CD4-positive, alpha-beta T cell (primary cell): Measurements from ENCODE around the gene COP1. TPM values are rescaled to one million over a fixed set of nuclear protein-coding genes. Genes with fewer than 3 reads are reported as not detected.

ENCODE experiments used
- ATAC-seq: fragments of 200-7000 bp; cut with Tn5 transposase; one replicate; pipeline ENCODE4 v1.10.0; 2022; ENCODE audit warnings: mild to moderate bottlenecking; ENCODE audit not compliant: poor library complexity
- CTCF ChIA-PET: fragments of 350-600 bp; sonication (Branson Sonifier 250); formaldehyde crosslinking; loops from one replicate; lab custom pipeline; 2021; ENCODE audit warnings: antibody characterized with exemption, inconsistent platforms; lab: Charles Lee
- POLR2A ChIA-PET: fragments of 350-600 bp; sonication (Branson Sonifier 250); formaldehyde crosslinking; loops from one replicate; lab custom pipeline; 2021; ENCODE audit warnings: antibody characterized with exemption, inconsistent platforms; lab: Charles Lee
- DNase-seq, 14 experiments: peaks; one replicate each; pipeline ENCODE4 v3.0.0-alpha.2; 2013 to 2020; ENCODE audit warnings: mixed read lengths in 2 of 14
- H3K27ac ChIP-seq, 2 donors: one replicate each; pipeline versions ENCODE4 v1.5.1 to v1.7.0; 2013; ENCODE audit warnings: low read length in 2 of 2, low read depth in 1 of 2, mild to moderate bottlenecking in 1 of 2
- H3K27me3 ChIP-seq, 2 experiments: 1 replicate in 1 of 2; 2 replicates in 1 of 2; pipeline versions ENCODE4 v1.6.1 to v1.7.0; 2013; ENCODE audit warnings: low read length in 2 of 2, control low read depth in 1 of 2, mild to moderate bottlenecking in 1 of 2, moderate library complexity in 1 of 2; ENCODE audit not compliant: insufficient read depth in 2 of 2, control insufficient read depth in 1 of 2
- H3K36me3 ChIP-seq: one replicate; pipeline ENCODE4 v1.6.1; 2013; ENCODE audit warnings: low read length, control low read depth; ENCODE audit not compliant: insufficient read depth
- H3K4me1 ChIP-seq: one replicate; pipeline ENCODE4 v1.6.1; 2013; ENCODE audit warnings: low read length, control low read depth; ENCODE audit not compliant: insufficient read depth
- H3K4me3 ChIP-seq: one replicate; pipeline ENCODE4 v1.5.1; 2013; ENCODE audit warnings: mild to moderate bottlenecking, low read length, moderate library complexity
- H3K9me3 ChIP-seq, 2 experiments: 1 replicate in 1 of 2; 2 replicates in 1 of 2; pipeline versions ENCODE4 v1.6.1 to v1.7.0; 2013; ENCODE audit warnings: low read length in 2 of 2, mild to moderate bottlenecking in 2 of 2, control low read depth in 1 of 2, moderate library complexity in 1 of 2; ENCODE audit not compliant: control insufficient read depth in 1 of 2, insufficient read depth in 1 of 2
- H3K27ac Mint-ChIP-seq: one replicate; pipeline ENCODE4 v1.8.0; 2020; ENCODE audit warnings: mixed read lengths
- H3K27me3 Mint-ChIP-seq: one replicate; pipeline ENCODE4 v1.8.0; 2021; ENCODE audit warnings: mixed read lengths
- H3K36me3 Mint-ChIP-seq: one replicate; pipeline ENCODE4 v1.8.0; 2021; ENCODE audit warnings: low read depth, mixed read lengths
- H3K4me1 Mint-ChIP-seq: one replicate; pipeline ENCODE4 v1.8.0; 2021; ENCODE audit warnings: low read depth, mixed read lengths
- H3K4me3 Mint-ChIP-seq: one replicate; pipeline ENCODE4 v1.8.0; 2020; ENCODE audit warnings: mild to moderate bottlenecking, mixed read lengths
- H3K9me3 Mint-ChIP-seq: one replicate; pipeline ENCODE4 v1.8.0; 2020; ENCODE audit warnings: mixed read lengths
- intact Hi-C, 2 experiments: fragments of 100-400 bp; cut with DNase I in 1 of 2; cut with micrococcal nuclease in 1 of 2; formaldehyde crosslinking; loops; one replicate each; pipeline versions ENCODE4 v1.15.1 to v1.9.0; 2023 to 2025; cut with DNase I, micrococcal nuclease
- polyA plus RNA-seq, 2 donors: library from polyadenylated mRNA; unstranded; fragments of 120-200 nt; gene quantifications; one replicate each; pipeline ENCODE4 v1.2.1, GENCODE V29; 2013
- total RNA-seq, 174 experiments: library from RNA in 2 of 174; stranded (reverse) in 2 of 174; gene quantifications; one replicate each; pipeline ENCODE4 v1.2.3 and lab custom pipeline; 2021 to 2026
- TF ChIP-seq, protein P1 (sequence below): fragments of 200-600 bp; IDR thresholded peaks from one replicate; pipeline ENCODE4 v1.8.0; 2022; ENCODE audit warnings: antibody characterized with exemption, mild to moderate bottlenecking

The COP1 gene
- 10 to 100 TPM; 38.6 to 42.2 TPM for total RNA-seq
- polyA plus RNA-seq (2013, experiment 1 of 2), result 30.0 TPM
- 35.2 TPM for polyA plus RNA-seq (2013, experiment 2 of 2)
- total RNA-seq (lab: John Stamatoyannopoulos, UW), result 47.4 to 93.6 (median 73.1) reads per million in 172 experiments

DNA sequence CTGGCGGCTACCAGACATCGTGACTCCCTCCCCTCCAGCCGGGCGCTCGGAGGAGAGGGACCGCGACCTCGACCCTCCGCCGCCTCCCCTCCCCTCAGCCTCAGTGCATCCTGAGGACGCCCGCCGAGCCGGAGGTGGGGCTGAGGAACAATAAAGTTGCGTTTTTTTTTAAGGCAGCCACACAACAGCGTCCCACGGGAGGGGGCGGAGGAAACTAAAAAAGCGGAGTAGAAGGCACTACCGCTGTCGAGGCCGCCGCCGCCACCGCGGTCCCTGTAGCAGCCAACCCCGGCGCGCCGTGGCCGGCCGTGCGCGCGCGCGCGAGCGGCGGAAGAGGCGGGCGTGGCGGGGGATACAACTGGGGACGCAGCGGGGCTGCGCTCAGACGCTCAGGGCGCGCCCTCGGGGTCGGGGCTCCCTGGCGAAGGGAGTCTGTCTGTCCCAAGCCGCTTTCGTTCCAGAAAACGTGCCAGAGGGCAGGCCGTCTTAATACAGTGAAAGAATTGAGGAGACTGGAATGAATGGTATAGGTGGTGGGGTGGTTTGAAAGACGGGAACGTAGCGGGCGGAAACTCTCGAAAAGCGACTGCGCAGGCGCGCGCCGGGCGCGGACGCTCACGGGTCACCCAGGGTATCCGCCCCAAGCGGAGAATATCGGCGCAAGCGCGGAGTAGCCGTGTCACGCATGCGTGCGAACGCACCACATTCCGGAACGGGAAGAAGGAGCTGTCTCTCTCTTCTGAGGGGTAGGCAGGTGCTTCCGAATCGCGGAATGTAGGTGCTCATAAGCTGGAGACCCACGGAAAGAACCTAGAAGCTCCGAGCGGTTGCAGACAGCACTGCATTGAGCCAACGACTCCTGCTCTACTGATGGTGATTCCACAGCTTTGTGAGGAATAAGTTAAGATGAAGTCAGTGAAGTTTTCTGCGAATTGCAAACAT is at the start of gene COP1:
TSS of gene COP1 (minus strand) at position 326 of the 942 bp plus-strand sequence. CDS start at position 18, 308 bp downstream.
- peak within 1 kb of the TSS; percentile 99 for H3K27ac Mint-ChIP-seq
- no peaks in the 10 kb centered on the region for H3K9me3 Mint-ChIP-seq
- Histone ChIP-seq H3K36me3 (no peaks in the 10 kb centered on the region), H3K4me1 (peaks cover 19% of the 10 kb centered on the region), H3K4me3 (peak within 1 kb of the TSS; percentile 98), H3K27me3 (no peaks in the 10 kb centered on the region), H3K9me3 (no peaks in the 10 kb centered on the region), H3K27ac (peak within 1 kb of the TSS; percentile 87 to 95)
- peaks cover 19% of the 10 kb centered on the region for H3K36me3 Mint-ChIP-seq
- H3K4me1 Mint-ChIP-seq, result peaks cover 45% of the 10 kb centered on the region
- H3K4me3 Mint-ChIP-seq, result peak within 1 kb of the TSS; percentile 100
- peaks cover 3% of the 10 kb centered on the region for H3K27me3 Mint-ChIP-seq
- TF ChIP-seq, protein P1, sequence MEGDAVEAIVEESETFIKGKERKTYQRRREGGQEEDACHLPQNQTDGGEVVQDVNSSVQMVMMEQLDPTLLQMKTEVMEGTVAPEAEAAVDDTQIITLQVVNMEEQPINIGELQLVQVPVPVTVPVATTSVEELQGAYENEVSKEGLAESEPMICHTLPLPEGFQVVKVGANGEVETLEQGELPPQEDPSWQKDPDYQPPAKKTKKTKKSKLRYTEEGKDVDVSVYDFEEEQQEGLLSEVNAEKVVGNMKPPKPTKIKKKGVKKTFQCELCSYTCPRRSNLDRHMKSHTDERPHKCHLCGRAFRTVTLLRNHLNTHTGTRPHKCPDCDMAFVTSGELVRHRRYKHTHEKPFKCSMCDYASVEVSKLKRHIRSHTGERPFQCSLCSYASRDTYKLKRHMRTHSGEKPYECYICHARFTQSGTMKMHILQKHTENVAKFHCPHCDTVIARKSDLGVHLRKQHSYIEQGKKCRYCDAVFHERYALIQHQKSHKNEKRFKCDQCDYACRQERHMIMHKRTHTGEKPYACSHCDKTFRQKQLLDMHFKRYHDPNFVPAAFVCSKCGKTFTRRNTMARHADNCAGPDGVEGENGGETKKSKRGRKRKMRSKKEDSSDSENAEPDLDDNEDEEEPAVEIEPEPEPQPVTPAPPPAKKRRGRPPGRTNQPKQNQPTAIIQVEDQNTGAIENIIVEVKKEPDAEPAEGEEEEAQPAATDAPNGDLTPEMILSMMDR, result no peak
- CTCF ChIA-PET, result no interaction called here
- ATAC-seq, result peak; percentile 77
- peak; percentile 94 to 99 (median 96) for DNase-seq
- intact Hi-C loops, result loop anchor here (5.0 to 10.0 kb wide), 3 partner anchors 45 to 1182 kb away; partner anchors contain the start of gene MRPS14 (in 1 of the 2)
- POLR2A ChIA-PET, result interaction anchor here (0.6 to 1.3 kb wide), 7 partner anchors 10 to 1243 kb away, joined by 3 to 5 read pairs (median 3); partner anchors contain the start of gene CACYBP

DNA sequence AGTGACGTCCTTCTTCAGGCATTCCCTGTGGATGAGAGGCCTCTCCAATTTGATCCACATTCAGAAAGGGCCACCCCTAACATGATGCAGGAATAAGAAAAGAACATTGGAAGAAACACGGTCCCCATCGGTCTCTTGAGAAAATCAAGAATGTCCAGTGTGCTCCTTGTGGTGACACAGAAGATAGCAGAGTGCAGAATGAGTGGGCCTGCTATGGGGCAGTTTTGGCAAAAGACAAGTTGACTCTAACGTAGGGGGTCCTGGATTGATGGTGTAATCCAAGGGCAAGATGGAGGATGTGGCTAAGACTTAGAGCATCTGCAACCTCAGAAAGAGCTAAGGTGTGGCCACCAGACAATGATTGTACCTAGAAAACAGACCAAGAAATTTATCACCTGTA is 45.1 kb upstream of the COP1 start:
- Histone ChIP-seq H3K27me3 (no peaks in the 10 kb centered on the region), H3K27ac (no peak overlapping the region), H3K4me1 (no peaks in the 10 kb centered on the region), H3K4me3 (no peak overlapping the region), H3K9me3 (no peaks in the 10 kb centered on the region), H3K36me3 (no peaks in the 10 kb centered on the region)
- TF ChIP-seq, protein P1, result no peak
- no peak overlapping the region for H3K4me3 Mint-ChIP-seq
- no peaks in the 10 kb centered on the region for H3K36me3 Mint-ChIP-seq
- H3K27me3 Mint-ChIP-seq, result no peaks in the 10 kb centered on the region
- ATAC-seq (no peak), DNase-seq (no peak)
- ChIA-PET POLR2A (no interaction called here), CTCF (no interaction called here)
- H3K27ac Mint-ChIP-seq, result no peak overlapping the region
- intact Hi-C loops, result loop anchor here in 1 of 2 experiments (5.0 kb wide), 1 partner anchor 175 kb away; no protein-coding TSS in a partner anchor
- no peaks in the 10 kb centered on the region for H3K9me3 Mint-ChIP-seq
- H3K4me1 Mint-ChIP-seq, result no peaks in the 10 kb centered on the region

DNA sequence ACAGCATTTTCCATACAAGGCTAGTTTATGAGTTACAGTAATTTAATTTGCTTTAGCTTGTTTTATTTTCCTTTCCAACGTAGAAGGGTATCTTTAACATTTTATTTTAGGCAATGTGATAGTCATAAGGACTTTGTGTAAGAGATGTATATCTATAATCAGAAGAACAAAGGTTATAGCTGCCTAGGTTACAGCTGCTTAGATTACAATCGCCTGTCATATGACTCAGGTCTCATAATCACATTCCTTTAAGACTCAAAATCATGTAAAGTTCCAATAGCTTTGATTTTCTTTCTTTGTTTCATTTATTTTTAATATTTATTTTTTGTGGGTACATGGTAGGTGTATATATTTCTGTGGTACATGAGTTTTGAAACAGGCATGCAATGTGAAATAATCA is 37.8 kb upstream of the COP1 start:
- ATAC-seq, result no peak

More for the DNA sequence above, 37.8 kb upstream of the COP1 start:
- no peaks in the 10 kb centered on the region for H3K4me1 Mint-ChIP-seq
- ChIA-PET CTCF (no interaction called here), POLR2A (no interaction called here)
- Histone ChIP-seq H3K4me3 (no peak overlapping the region), H3K27me3 (no peaks in the 10 kb centered on the region), H3K4me1 (no peaks in the 10 kb centered on the region), H3K9me3 (no peaks in the 10 kb centered on the region), H3K27ac (no peak overlapping the region), H3K36me3 (no peaks in the 10 kb centered on the region)
- H3K9me3 Mint-ChIP-seq, result no peaks in the 10 kb centered on the region
- H3K27ac Mint-ChIP-seq, result no peak overlapping the region
- TF ChIP-seq, protein P1, result no peak
- DNase-seq, result no peak
- H3K36me3 Mint-ChIP-seq, result no peaks in the 10 kb centered on the region
- no peak overlapping the region for H3K4me3 Mint-ChIP-seq
- peaks cover 9% of the 10 kb centered on the region for H3K27me3 Mint-ChIP-seq
- intact Hi-C loops, result no loop called here
